Right atrium auricular region (tissue), 2 donors: ENCODE results near the gene STMN1. TPM values are rescaled to one million over a fixed set of nuclear protein-coding genes. Genes with fewer than 3 reads are reported as not detected.

Source experiments
- DNase-seq: peaks from one replicate; pipeline ENCODE4 v3.0.0-alpha.2; 2019; ENCODE audit warnings: low spot score
- H3K27ac ChIP-seq, 2 donors: fragments of 200-600 bp; sonication (generic); 1 replicate in 1 of 2; 2 replicates in 1 of 2; pipeline ENCODE4 v1.5.1; 2016 to 2019
- H3K27me3 ChIP-seq, 2 donors: fragments of 200-600 bp; sonication (generic); one replicate each; pipeline versions ENCODE4 v1.5.1 to v1.6.0; 2017 to 2019
- H3K36me3 ChIP-seq: fragments of 200-600 bp; sonication (generic); one replicate; pipeline ENCODE4 v1.5.1; 2016
- H3K4me1 ChIP-seq, 2 donors: fragments of 200-600 bp; sonication (generic); one replicate each; pipeline versions ENCODE4 v1.5.1 to v1.6.0; 2017 to 2019
- H3K4me3 ChIP-seq, 2 donors: fragments of 200-600 bp; sonication (generic); 1 replicate in 1 of 2; 2 replicates in 1 of 2; pipeline ENCODE4 v1.5.1; 2017 to 2019; ENCODE audit warnings: mild to moderate bottlenecking in 1 of 2, moderate library complexity in 1 of 2
- H3K9me3 ChIP-seq, 2 donors: fragments of 200-600 bp; sonication (generic); one replicate each; pipeline ENCODE4 v1.5.1; 2019
- CTCF ChIP-seq, 2 donors: fragments of 200-600 bp; sonication (generic); IDR thresholded peaks; one replicate each; pipeline ENCODE4 v1.5.1; 2019; ENCODE audit warnings: antibody characterized with exemption in 2 of 2
- total RNA-seq, 2 donors: library from RNA; depleted of rRNA; stranded (reverse); fragments of >200 nt; gene quantifications; one replicate each; pipeline ENCODE4 v1.1.0, GENCODE V29; 2016

The STMN1 gene
- total RNA-seq, 2 donors from 2014 or later = 13.4 to 21.0 TPM

GRCh38 chr1:25889470-25889869, 16.7 kb downstream of the STMN1 start:
- Histone ChIP-seq H3K36me3 (no peaks in the 10 kb centered on the region), H3K9me3 (no peaks in the 10 kb centered on the region), H3K4me1 (peaks cover 0 to 5% of the 10 kb centered on the region in 2 donors), H3K27ac (no peak overlapping the region), H3K4me3 (no peak overlapping the region), H3K27me3 (no peaks in the 10 kb centered on the region)
- no peak for TF ChIP-seq CTCF (IDR thresholded peaks at IDR 0.05)
- no peak for DNase-seq

GRCh38 chr1:25888426-25888987, 17.7 kb downstream of the STMN1 start:
- no peak for DNase-seq
- Histone ChIP-seq H3K4me1 (peaks cover 0 to 5% of the 10 kb centered on the region in 2 donors), H3K9me3 (no peaks in the 10 kb centered on the region), H3K27ac (no peak overlapping the region), H3K4me3 (no peak overlapping the region), H3K36me3 (no peaks in the 10 kb centered on the region), H3K27me3 (no peaks in the 10 kb centered on the region)
- no peak for TF ChIP-seq CTCF (IDR thresholded peaks at IDR 0.05)

DNA sequence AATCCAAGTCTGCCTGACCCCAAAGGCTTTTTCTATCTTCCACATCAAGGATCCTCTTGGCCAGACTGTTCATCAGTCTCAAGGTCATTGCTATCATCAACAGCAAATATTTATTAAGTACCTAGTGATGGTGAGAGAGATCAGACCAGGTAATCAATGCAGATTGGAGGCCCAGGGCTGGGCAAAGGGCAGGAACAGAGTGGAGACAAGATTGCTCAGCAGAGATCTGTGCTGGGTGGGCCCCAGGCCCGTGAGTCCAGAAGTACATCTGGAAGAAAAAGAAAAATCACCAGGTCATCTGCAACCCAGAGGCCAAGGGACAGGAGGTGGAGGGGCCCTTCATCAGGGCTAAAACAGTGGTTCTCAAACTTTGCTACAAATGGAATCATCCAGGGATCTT, 20.6 kb downstream of the STMN1 start:
- Histone ChIP-seq H3K4me3 (no peak overlapping the region), H3K27me3 (no peaks in the 10 kb centered on the region), H3K4me1 (no peaks in the 10 kb centered on the region), H3K27ac (no peak overlapping the region), H3K9me3 (no peaks in the 10 kb centered on the region), H3K36me3 (no peaks in the 10 kb centered on the region)
- no peak for DNase-seq
- no peak for TF ChIP-seq CTCF (IDR thresholded peaks at IDR 0.05)

DNA sequence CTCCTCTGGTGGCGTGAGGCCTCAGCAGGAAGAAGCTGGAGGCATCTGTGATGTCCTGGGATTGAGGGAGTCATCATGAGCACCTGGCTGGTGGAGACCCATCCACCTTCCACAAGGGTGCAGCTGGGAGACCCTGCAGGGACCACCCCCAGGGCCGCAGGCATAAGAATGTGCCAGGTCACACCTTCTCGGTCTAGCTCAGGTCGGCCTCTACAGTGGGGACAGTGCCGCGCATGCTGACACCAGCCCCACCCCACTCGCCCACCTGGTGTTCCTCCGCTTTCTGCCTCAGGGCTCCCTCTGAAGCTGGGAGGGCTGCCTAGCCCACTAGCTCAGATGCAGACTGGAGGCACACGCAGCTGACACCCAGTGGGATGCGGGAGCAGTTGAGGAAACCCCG, 25.0 kb downstream of the STMN1 start:
- no peak for DNase-seq
- H3K27me3 ChIP-seq = no peaks in the 10 kb centered on the region
- peaks cover 0 to under 1% of the 10 kb centered on the region in 2 donors for H3K4me1 ChIP-seq
- no peaks in the 10 kb centered on the region for H3K36me3 ChIP-seq
- no peaks in the 10 kb centered on the region for H3K9me3 ChIP-seq
- no peak overlapping the region for H3K4me3 ChIP-seq
- no peak overlapping the region for H3K27ac ChIP-seq
- no peak for TF ChIP-seq CTCF (IDR thresholded peaks at IDR 0.05)

GRCh38 chr1:25880518-25880917, 25.7 kb downstream of the STMN1 start:
- no peaks in the 10 kb centered on the region for H3K9me3 ChIP-seq
- no peak overlapping the region for H3K27ac ChIP-seq
- peaks cover 0 to 5% of the 10 kb centered on the region in 2 donors for H3K4me1 ChIP-seq
- no peak overlapping the region for H3K4me3 ChIP-seq
- DNase-seq = no peak
- H3K27me3 ChIP-seq = no peaks in the 10 kb centered on the region
- no peaks in the 10 kb centered on the region for H3K36me3 ChIP-seq
- TF ChIP-seq CTCF (IDR thresholded peaks at IDR 0.05) = no peak

DNA sequence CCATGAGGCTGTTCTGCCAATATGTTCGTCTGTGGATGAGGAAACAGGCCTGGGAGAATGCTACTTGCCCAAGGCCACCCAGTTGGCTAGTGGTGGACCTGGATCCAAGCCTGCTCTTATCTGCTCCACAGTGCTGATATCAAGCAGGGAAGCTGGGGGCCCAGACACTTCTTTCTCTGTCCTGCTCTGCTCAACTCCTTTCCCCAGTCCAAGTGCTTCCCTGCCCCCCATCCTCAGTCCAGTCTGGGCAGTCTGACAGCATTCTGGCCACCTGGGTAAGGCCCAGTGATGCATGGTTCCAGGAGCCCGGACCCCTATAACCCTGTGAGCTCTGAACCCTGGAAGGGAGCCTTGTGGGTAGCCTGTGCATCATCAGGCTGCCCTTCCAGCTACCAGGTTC, 26.5 kb downstream of the STMN1 start:
- Histone ChIP-seq H3K4me3 (no peak overlapping the region), H3K27me3 (no peaks in the 10 kb centered on the region), H3K36me3 (no peaks in the 10 kb centered on the region), H3K9me3 (no peaks in the 10 kb centered on the region), H3K4me1 (peaks cover 0 to 11% of the 10 kb centered on the region in 2 donors), H3K27ac (no peak overlapping the region)
- DNase-seq = no peak
- no peak for TF ChIP-seq CTCF (IDR thresholded peaks at IDR 0.05)
